ENCODE data around the gene SPDL1.

The SPDL1 gene

DNA sequence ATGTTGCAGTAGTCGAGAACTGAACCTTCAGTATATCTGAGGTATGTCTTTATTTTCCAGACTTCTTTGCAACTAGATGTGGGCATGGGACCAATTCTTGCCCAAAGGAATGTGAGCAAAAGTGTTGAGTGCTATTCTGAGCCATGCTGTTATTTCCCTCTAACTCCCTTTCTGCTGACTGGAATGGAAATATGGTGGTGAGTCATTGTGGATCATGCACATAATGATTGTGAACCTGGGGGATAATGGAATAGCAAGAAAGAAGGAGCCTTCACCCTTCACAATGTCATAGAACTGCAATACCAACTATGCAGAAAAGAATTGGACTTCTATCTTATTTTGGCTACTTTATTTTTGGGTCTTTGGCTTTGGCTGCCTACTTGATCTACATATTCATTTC, 43.2 kb downstream of the SPDL1 start:
- no peak for DNase-seq (ENCODE audit: low read depth)
- H3K4me3 ChIP-seq (ENCODE audit: low read depth, low read length), result no peak overlapping the region
- TF ChIP-seq, protein P1, sequence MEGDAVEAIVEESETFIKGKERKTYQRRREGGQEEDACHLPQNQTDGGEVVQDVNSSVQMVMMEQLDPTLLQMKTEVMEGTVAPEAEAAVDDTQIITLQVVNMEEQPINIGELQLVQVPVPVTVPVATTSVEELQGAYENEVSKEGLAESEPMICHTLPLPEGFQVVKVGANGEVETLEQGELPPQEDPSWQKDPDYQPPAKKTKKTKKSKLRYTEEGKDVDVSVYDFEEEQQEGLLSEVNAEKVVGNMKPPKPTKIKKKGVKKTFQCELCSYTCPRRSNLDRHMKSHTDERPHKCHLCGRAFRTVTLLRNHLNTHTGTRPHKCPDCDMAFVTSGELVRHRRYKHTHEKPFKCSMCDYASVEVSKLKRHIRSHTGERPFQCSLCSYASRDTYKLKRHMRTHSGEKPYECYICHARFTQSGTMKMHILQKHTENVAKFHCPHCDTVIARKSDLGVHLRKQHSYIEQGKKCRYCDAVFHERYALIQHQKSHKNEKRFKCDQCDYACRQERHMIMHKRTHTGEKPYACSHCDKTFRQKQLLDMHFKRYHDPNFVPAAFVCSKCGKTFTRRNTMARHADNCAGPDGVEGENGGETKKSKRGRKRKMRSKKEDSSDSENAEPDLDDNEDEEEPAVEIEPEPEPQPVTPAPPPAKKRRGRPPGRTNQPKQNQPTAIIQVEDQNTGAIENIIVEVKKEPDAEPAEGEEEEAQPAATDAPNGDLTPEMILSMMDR (IDR thresholded peaks at IDR 0.05; ENCODE audit: insufficient read depth, low read depth, low read length, missing control alignments), result no peak

DNA sequence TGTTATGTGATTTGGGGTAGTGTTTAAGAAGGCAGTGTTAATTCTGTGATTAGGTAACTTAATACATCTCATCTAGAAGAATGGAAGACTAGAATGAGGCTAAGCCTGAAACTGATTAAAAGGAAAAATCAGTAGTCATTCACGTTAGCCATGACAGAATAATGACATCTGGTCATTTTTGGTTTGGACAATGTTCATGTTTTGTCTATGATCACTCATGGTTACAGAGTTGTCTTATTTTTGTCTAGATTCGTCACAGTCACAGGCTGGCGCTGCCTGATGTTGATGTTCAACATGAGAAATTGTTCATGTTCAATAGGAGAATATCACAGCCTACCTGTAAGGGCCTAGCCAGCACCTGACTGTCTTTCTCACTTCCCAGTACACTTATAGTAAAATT, 44.0 kb downstream of the SPDL1 start:
- DNase-seq (ENCODE audit: low read depth), result no peak
- H3K4me3 ChIP-seq (ENCODE audit: low read depth, low read length), result no peak overlapping the region
- TF ChIP-seq, protein P1 (IDR thresholded peaks at IDR 0.05; ENCODE audit: insufficient read depth, low read depth, low read length, missing control alignments), result no peak

DNA sequence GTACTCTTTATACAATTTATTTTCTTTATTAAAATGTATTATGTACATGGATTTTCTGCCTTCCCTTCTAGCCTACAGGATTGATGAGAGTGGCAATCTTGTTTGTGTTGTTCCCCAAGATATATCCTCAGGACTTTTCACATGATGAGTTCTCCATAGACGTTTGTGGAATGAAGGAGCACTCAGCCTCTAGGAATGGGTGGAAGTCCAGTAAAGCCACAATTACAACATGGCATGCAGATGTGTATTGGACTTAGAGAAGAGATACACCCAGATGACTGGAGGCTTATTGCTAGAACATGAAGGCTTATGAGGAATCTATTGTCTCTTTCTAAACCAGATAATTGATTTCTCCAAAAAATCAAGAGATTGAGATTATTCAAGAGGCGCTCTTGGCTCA, 45.3 kb downstream of the SPDL1 start:
- DNase-seq (ENCODE audit: low read depth), result no peak
- TF ChIP-seq, protein P1 (IDR thresholded peaks at IDR 0.05; ENCODE audit: insufficient read depth, low read depth, low read length, missing control alignments), result no peak
- no peak overlapping the region for H3K4me3 ChIP-seq (ENCODE audit: low read depth, low read length)

DNA sequence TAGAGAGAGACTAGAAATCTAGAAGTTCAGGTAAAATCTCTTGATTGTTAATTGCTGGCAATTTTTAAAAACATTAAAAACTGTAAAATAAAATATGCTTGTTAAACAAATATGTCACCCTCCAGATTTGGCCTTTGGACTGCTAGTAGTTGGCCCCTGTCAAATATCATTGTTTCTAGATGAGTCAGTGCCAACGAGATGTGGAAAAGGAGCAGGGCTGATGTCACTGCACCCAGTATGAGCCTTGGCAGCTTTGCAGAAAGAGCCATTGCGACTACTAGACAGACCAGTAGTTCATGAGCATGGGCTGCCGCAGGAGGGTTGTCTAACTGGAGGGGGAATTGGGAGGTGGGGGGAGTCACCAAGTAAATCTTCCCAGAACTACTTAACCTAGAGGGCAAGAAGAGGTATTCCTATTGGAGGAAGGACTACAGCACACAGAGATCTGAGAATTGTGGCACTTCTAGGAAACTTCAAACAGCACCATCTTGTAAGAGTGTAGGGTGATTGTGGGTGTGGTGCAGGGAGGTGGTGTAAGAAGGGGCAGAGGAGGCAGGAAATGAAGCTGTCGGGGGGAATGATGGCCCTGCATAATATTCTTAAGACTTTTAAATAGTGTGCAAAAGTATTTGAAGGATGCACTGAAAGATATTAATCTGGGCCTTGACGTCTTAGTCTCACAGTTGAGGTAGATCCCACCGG, 46.4 kb downstream of the SPDL1 start:
- no peak for DNase-seq (ENCODE audit: low read depth)
- H3K4me3 ChIP-seq (ENCODE audit: low read depth, low read length), result no peak overlapping the region
- TF ChIP-seq, protein P1 (IDR thresholded peaks at IDR 0.05; ENCODE audit: insufficient read depth, low read depth, low read length, missing control alignments), result no peak

DNA sequence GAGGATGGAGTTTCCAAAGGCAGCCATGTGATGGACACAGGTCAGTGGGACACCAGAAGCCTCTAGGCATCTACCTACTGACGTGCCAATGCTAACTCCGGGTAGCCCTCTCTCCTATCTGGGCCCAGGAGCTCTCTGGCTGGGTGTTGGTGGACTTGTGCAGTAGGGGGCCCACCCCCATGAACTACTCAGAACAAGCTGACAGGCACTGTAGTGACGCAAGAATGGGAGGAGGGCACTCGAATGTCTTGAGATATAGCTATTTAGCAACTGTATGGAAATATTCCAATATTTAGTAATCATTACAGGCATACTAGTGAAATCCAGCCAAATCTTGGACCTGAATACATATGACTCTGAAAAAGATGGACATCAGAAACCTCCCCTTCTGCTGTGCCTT, 47.8 kb downstream of the SPDL1 start:
- TF ChIP-seq, protein P1 (IDR thresholded peaks at IDR 0.05; ENCODE audit: insufficient read depth, low read depth, low read length, missing control alignments), result no peak
- H3K4me3 ChIP-seq (ENCODE audit: low read depth, low read length), result no peak overlapping the region
- DNase-seq (ENCODE audit: low read depth), result no peak

DNA sequence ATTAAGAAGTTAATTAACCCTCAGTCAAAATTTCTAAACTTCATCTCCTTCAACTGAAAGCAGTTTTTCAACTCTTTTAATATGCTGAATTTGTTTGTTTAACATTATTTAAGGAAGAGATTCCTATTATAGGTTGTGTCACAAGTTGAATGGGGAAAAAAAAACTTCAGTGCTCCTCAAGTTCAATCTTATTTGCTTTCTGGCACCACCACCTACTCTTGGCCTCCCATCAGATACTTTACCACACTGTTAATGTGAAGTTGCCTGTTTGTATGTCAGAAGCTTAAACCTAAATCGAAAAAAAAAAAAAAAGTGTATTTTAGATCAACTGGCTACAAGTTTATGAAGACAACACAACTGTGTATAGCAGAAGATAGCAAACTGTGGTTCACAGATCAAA, 49.4 kb downstream of the SPDL1 start:
- no peak overlapping the region for H3K4me3 ChIP-seq (ENCODE audit: low read depth, low read length)
- TF ChIP-seq, protein P1 (IDR thresholded peaks at IDR 0.05; ENCODE audit: insufficient read depth, low read depth, low read length, missing control alignments), result no peak
- DNase-seq (ENCODE audit: low read depth), result no peak

DNA sequence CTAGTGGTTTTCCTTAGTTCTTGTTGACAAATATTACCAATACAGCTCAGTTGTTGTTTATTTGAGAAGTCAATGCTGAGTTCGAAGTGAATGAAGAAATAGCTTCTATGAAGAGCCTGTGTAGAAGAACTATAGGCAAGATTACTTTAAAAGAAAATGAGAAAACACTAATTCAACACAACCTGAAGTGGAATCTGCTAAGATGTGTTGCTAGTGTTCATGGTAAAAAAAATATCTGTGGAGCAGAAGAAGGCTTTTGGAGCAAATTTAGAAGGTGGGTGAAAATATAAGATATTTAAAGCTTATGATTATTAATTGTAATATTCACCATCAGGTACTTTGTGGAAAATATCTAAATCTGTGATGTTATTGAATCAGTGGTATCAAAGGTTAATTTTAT, 51.0 kb downstream of the SPDL1 start:
- H3K4me3 ChIP-seq (ENCODE audit: low read depth, low read length), result no peak overlapping the region
- TF ChIP-seq, protein P1 (IDR thresholded peaks at IDR 0.05; ENCODE audit: insufficient read depth, low read depth, low read length, missing control alignments), result no peak
- no peak for DNase-seq (ENCODE audit: low read depth)
